ENCODE results near the gene TMEM98.

DNA sequence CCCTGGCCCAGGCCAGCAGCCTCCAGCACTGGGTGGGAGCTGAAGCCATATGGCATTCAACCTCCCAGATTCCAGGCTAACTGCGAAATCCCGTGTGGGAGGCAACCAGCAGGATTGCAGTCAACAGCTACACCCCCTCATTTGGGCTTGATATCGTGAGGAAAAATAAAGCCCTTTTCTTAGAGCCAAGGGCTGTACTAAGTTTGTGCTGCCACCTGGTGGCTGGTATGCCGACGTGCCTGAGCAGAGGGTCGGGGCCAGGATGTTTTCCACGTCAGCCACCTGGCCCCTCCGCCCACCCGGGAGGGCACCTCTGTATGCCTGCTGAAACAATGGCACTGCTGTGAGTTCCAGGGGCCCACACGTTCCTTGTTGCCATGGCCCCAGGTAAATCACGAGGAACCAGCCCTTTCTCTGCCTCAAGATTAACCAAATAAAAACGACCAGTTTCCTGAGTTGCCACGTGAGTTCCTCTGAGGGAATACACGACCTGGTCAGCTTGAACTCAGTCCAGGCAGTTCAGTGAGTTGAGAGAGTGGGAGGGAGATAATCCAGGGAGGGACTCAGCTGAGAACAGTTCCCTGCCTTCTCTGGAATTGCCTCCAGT lies 9.0 kb downstream of the TMEM98 start:
- TF ChIP-seq, protein P1, sequence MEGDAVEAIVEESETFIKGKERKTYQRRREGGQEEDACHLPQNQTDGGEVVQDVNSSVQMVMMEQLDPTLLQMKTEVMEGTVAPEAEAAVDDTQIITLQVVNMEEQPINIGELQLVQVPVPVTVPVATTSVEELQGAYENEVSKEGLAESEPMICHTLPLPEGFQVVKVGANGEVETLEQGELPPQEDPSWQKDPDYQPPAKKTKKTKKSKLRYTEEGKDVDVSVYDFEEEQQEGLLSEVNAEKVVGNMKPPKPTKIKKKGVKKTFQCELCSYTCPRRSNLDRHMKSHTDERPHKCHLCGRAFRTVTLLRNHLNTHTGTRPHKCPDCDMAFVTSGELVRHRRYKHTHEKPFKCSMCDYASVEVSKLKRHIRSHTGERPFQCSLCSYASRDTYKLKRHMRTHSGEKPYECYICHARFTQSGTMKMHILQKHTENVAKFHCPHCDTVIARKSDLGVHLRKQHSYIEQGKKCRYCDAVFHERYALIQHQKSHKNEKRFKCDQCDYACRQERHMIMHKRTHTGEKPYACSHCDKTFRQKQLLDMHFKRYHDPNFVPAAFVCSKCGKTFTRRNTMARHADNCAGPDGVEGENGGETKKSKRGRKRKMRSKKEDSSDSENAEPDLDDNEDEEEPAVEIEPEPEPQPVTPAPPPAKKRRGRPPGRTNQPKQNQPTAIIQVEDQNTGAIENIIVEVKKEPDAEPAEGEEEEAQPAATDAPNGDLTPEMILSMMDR (IDR thresholded peaks at IDR 0.05) = peak; percentile 80 to 91 (median 86)
- TF ChIP-seq POLR2AphosphoS5 (IDR thresholded peaks at IDR 0.05) = no peak
- no peak for TF ChIP-seq EP300 (IDR thresholded peaks at IDR 0.05)
- TF ChIP-seq POLR2A (IDR thresholded peaks at IDR 0.05) = no peak
